Neural cell (in vitro differentiated cells): ENCODE data around the gene NDUFB11. TPM values are rescaled to one million over a fixed set of nuclear protein-coding genes. Genes with fewer than 3 reads are reported as not detected.

Experiments used
- H2AFZ ChIP-seq: fragments of 200-600, 300-800 bp; sonication (generic), shearing (Covaris generic); 2 replicates; pipeline ENCODE4 v1.6.0; 2014; ENCODE audit warnings: low read depth, mild to moderate bottlenecking, antibody characterized with exemption, low read length, moderate library complexity
- H3F3A ChIP-seq: fragments of 200-600 bp; shearing (Covaris generic); 2 replicates; pipeline ENCODE4 v1.6.1; 2016; ENCODE audit warnings: mild to moderate bottlenecking, moderate library complexity, mixed read lengths, antibody characterized with exemption, low read length; ENCODE audit not compliant: insufficient read depth, poor library complexity, severe bottlenecking
- H3K27ac ChIP-seq: fragments of 200-600, 300-800 bp; sonication (generic), shearing (Covaris generic); 2 replicates; pipeline ENCODE4 v1.5.1; 2014; ENCODE audit warnings: mild to moderate bottlenecking, low read length, moderate library complexity
- H3K27me3 ChIP-seq: fragments of 300-800, 200-600 bp; sonication (generic), shearing (Covaris generic); 2 replicates; pipeline ENCODE4 v1.6.0; 2014; ENCODE audit warnings: mild to moderate bottlenecking, low read depth, low read length, moderate library complexity; ENCODE audit not compliant: insufficient read depth
- H3K36me3 ChIP-seq: fragments of 300-800, 200-600 bp; sonication (generic), shearing (Covaris generic); 2 replicates; pipeline ENCODE4 v1.5.1; 2014; ENCODE audit warnings: mild to moderate bottlenecking, antibody characterized with exemption, low read length, moderate library complexity; ENCODE audit not compliant: insufficient read depth
- H3K4me2 ChIP-seq: fragments of 300-800, 200-600 bp; sonication (generic), shearing (Covaris generic); 2 replicates; pipeline ENCODE4 v1.6.0; 2014; ENCODE audit warnings: mild to moderate bottlenecking, low read length
- H3K4me3 ChIP-seq: fragments of 300-800, 200-600 bp; sonication (generic), shearing (Covaris generic); 2 replicates; pipeline ENCODE4 v1.5.1; 2014; ENCODE audit warnings: mild to moderate bottlenecking, low read length, moderate library complexity
- H3K79me2 ChIP-seq: fragments of 200-600 bp; shearing (Covaris generic); replicated peaks from 2 replicates; pipeline ENCODE4 v1.6.0; 2014; ENCODE audit warnings: mild to moderate bottlenecking, low read length, moderate library complexity; ENCODE audit not compliant: insufficient read depth
- H3K9ac ChIP-seq: fragments of 300-800, 200-600 bp; sonication (generic), shearing (Covaris generic); 2 replicates; pipeline ENCODE4 v1.6.1; 2016; ENCODE audit warnings: mild to moderate bottlenecking, low read length, mixed read lengths
- H3K9me2 ChIP-seq: fragments of 200-600 bp; shearing (Covaris generic); 2 replicates; pipeline ENCODE4 v1.6.1; 2016; ENCODE audit warnings: mild to moderate bottlenecking, low read length, mixed read lengths; ENCODE audit not compliant: insufficient read depth
- H3K9me3 ChIP-seq: fragments of 200-600, 300-800 bp; sonication (generic), shearing (Covaris generic); 2 replicates; pipeline ENCODE4 v1.6.1; 2016; ENCODE audit warnings: mild to moderate bottlenecking, mixed run types, low read length, moderate library complexity, mixed read lengths
- H4K20me1 ChIP-seq: fragments of 200-600 bp; shearing (Covaris generic); 2 replicates; pipeline ENCODE4 v1.6.1; 2016; ENCODE audit warnings: mild to moderate bottlenecking, mixed run types; ENCODE audit not compliant: insufficient read depth
- EP300 ChIP-seq: fragments of 450-650 bp; conservative IDR thresholded peaks from 2 replicates; pipeline ENCODE4 v1.6.1; 2014; ENCODE audit warnings: antibody characterized with exemption, mild to moderate bottlenecking, moderate library complexity; ENCODE audit not compliant: poor library complexity, severe bottlenecking
- EZH2 ChIP-seq: fragments of 200-600, 300-800 bp; shearing (Covaris generic), sonication (generic); IDR thresholded peaks from 2 replicates; pipeline ENCODE4 v1.6.1; 2014; ENCODE audit warnings: antibody characterized with exemption, low read length, borderline replicate concordance, mild to moderate bottlenecking; ENCODE audit not compliant: insufficient read depth, poor library complexity, severe bottlenecking
- MXI1 ChIP-seq: fragments of 450-650 bp; conservative IDR thresholded peaks from 2 replicates; pipeline ENCODE4 v1.6.1; 2014; ENCODE audit warnings: antibody characterized with exemption, mild to moderate bottlenecking; ENCODE audit not compliant: poor library complexity, severe bottlenecking
- POLR2AphosphoS5 ChIP-seq: IDR thresholded peaks from 2 replicates; pipeline ENCODE4 v1.6.1; 2012
- RAD21 ChIP-seq: fragments of 450-650 bp; conservative IDR thresholded peaks from 2 replicates; pipeline ENCODE4 v1.6.1; 2014; ENCODE audit warnings: antibody characterized with exemption, mild to moderate bottlenecking, moderate library complexity
- REST ChIP-seq: IDR thresholded peaks from 2 replicates; pipeline ENCODE4 v1.6.1; 2012; ENCODE audit warnings: borderline replicate concordance
- SMC3 ChIP-seq: fragments of 450-650 bp; conservative IDR thresholded peaks from 2 replicates; pipeline ENCODE4 v1.6.1; 2014; ENCODE audit warnings: antibody characterized with exemption, mild to moderate bottlenecking, moderate library complexity; ENCODE audit not compliant: poor library complexity
- TAF1 ChIP-seq: IDR thresholded peaks from 2 replicates; pipeline ENCODE4 v1.6.1; 2012; ENCODE audit warnings: low read depth
- polyA plus RNA-seq: library from polyadenylated mRNA; depleted of rRNA; stranded (reverse); fragments of >200 nt; gene quantifications from 2 replicates; pipeline ENCODE4 v1.2.3, GENCODE V29; 2014
- TF ChIP-seq, protein P1 (sequence below): fragments of 450-650 bp; IDR thresholded peaks from 2 replicates; pipeline ENCODE4 v1.5.1; 2014; ENCODE audit warnings: antibody characterized with exemption, mild to moderate bottlenecking, moderate library complexity; ENCODE audit not compliant: poor library complexity, severe bottlenecking

Gene NDUFB11
- polyA plus RNA-seq, 1 donor from 2014 or later = 184 TPM

- Histone ChIP-seq H3K27ac (no peak overlapping the region), H3K27me3 (no peaks in the 10 kb centered on the region), H3K79me2 (no peaks in the 10 kb centered on the region), H3K36me3 (no peaks in the 10 kb centered on the region), H3K4me3 (no peak overlapping the region), H3K9ac (no peak overlapping the region), H4K20me1 (no peaks in the 10 kb centered on the region), H3K9me2 (no peaks in the 10 kb centered on the region), H3K4me2 (no peak overlapping the region), H2AFZ (no peak overlapping the region), H3F3A (no peaks in the 10 kb centered on the region), H3K9me3 (no peaks in the 10 kb centered on the region)
- TF ChIP-seq TAF1 (no peak), SMC3 (no peak), POLR2AphosphoS5 (no peak), EZH2 (no peak), MXI1 (no peak)
These were observed 25.4 kb upstream of the NDUFB11 start for GRCh38 chrX:47169726-47170515.

- no peak overlapping the region for H3K27ac ChIP-seq
- H3K9ac ChIP-seq = no peak overlapping the region
- no peaks in the 10 kb centered on the region for H3K9me2 ChIP-seq
- H3K36me3 ChIP-seq = no peaks in the 10 kb centered on the region
- no peak overlapping the region for H3K4me2 ChIP-seq
- no peak overlapping the region for H3K4me3 ChIP-seq
- H3K9me3 ChIP-seq = no peaks in the 10 kb centered on the region
- no peaks in the 10 kb centered on the region for H3F3A ChIP-seq
- no peaks in the 10 kb centered on the region for H3K27me3 ChIP-seq
- no peaks in the 10 kb centered on the region for H4K20me1 ChIP-seq
- no peak for TF ChIP-seq EZH2
- no peak for TF ChIP-seq SMC3
- no peak for TF ChIP-seq MXI1
- TF ChIP-seq, protein P1, sequence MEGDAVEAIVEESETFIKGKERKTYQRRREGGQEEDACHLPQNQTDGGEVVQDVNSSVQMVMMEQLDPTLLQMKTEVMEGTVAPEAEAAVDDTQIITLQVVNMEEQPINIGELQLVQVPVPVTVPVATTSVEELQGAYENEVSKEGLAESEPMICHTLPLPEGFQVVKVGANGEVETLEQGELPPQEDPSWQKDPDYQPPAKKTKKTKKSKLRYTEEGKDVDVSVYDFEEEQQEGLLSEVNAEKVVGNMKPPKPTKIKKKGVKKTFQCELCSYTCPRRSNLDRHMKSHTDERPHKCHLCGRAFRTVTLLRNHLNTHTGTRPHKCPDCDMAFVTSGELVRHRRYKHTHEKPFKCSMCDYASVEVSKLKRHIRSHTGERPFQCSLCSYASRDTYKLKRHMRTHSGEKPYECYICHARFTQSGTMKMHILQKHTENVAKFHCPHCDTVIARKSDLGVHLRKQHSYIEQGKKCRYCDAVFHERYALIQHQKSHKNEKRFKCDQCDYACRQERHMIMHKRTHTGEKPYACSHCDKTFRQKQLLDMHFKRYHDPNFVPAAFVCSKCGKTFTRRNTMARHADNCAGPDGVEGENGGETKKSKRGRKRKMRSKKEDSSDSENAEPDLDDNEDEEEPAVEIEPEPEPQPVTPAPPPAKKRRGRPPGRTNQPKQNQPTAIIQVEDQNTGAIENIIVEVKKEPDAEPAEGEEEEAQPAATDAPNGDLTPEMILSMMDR = no peak
- no peak for TF ChIP-seq RAD21
- no peak for TF ChIP-seq TAF1
- TF ChIP-seq EP300 = no peak
- no peak for TF ChIP-seq POLR2AphosphoS5
- no peak for TF ChIP-seq REST
- no peaks in the 10 kb centered on the region for H3K79me2 ChIP-seq
- H2AFZ ChIP-seq = no peak overlapping the region
These were observed 24.8 kb upstream of the NDUFB11 start for GRCh38 chrX:47169273-47169672.
